Adipocyte (in vitro differentiated cells): ENCODE results near the gene SLC25A19.

ENCODE experiments used
- DNase-seq: peaks from one replicate; pipeline ENCODE4 v3.0.0-alpha.2; 2015; ENCODE audit warnings: low read depth
- H3K27me3 ChIP-seq: replicated peaks from 2 replicates; pipeline ENCODE4 v1.7.0; 2013; ENCODE audit warnings: mild to moderate bottlenecking, low read length, moderate library complexity; ENCODE audit not compliant: control insufficient read depth, insufficient read depth
- H3K36me3 ChIP-seq: 2 replicates; pipeline ENCODE4 v1.7.0; 2013; ENCODE audit warnings: low read length, mild to moderate bottlenecking, moderate library complexity; ENCODE audit not compliant: control insufficient read depth, insufficient read depth, severe bottlenecking
- H3K4me1 ChIP-seq: 2 replicates; pipeline ENCODE4 v1.7.0; 2013; ENCODE audit warnings: mild to moderate bottlenecking, low read length, moderate library complexity; ENCODE audit not compliant: control insufficient read depth, insufficient read depth
- H3K4me3 ChIP-seq: 2 replicates; pipeline ENCODE4 v1.7.0; 2013; ENCODE audit warnings: mild to moderate bottlenecking, low read length, moderate library complexity
- H3K9ac ChIP-seq: 2 replicates; pipeline ENCODE4 v1.7.0; 2013; ENCODE audit warnings: mild to moderate bottlenecking, low read length, moderate library complexity
- H3K9me3 ChIP-seq: 2 replicates; pipeline ENCODE4 v1.7.0; 2013; ENCODE audit warnings: mild to moderate bottlenecking, low read length, moderate library complexity; ENCODE audit not compliant: control insufficient read depth

Gene SLC25A19

GRCh38 chr17:75245011-75245410 is 44.2 kb downstream of the SLC25A19 start:
- no peak for DNase-seq
- peaks cover 56% of the 10 kb centered on the region for H3K36me3 ChIP-seq
- H3K4me3 ChIP-seq, result no peak overlapping the region
- peaks cover 44% of the 10 kb centered on the region for H3K4me1 ChIP-seq
- H3K9me3 ChIP-seq, result no peaks in the 10 kb centered on the region
- H3K27me3 ChIP-seq, result no peaks in the 10 kb centered on the region
- no peak overlapping the region for H3K9ac ChIP-seq

- Histone ChIP-seq H3K27me3 (no peaks in the 10 kb centered on the region), H3K9me3 (no peaks in the 10 kb centered on the region), H3K4me3 (no peak overlapping the region), H3K4me1 (peaks cover 37% of the 10 kb centered on the region), H3K36me3 (peaks cover 62% of the 10 kb centered on the region), H3K9ac (no peak overlapping the region)
- no peak for DNase-seq
Measured at GRCh38 chr17:75244133-75244866, 44.9 kb downstream of the SLC25A19 start.

- DNase-seq, result no peak
- H3K4me1 ChIP-seq, result peaks cover 35% of the 10 kb centered on the region
- H3K27me3 ChIP-seq, result no peaks in the 10 kb centered on the region
- H3K9ac ChIP-seq, result no peak overlapping the region
- no peak overlapping the region for H3K4me3 ChIP-seq
- peaks cover 80% of the 10 kb centered on the region for H3K36me3 ChIP-seq
- H3K9me3 ChIP-seq, result no peaks in the 10 kb centered on the region
Measured at GRCh38 chr17:75242461-75243042, 46.7 kb downstream of the SLC25A19 start.

GRCh38 chr17:75241996-75242460 is 47.2 kb downstream of the SLC25A19 start:
- no peak for DNase-seq
- H3K9me3 ChIP-seq, result no peaks in the 10 kb centered on the region
- H3K4me3 ChIP-seq, result peak overlapping the region; percentile 20
- H3K27me3 ChIP-seq, result no peaks in the 10 kb centered on the region
- H3K9ac ChIP-seq, result peak overlapping the region; percentile 61
- H3K36me3 ChIP-seq, result peaks cover 85% of the 10 kb centered on the region
- H3K4me1 ChIP-seq, result peaks cover 41% of the 10 kb centered on the region

- Histone ChIP-seq H3K4me1 (peaks cover 46% of the 10 kb centered on the region), H3K9ac (peak overlapping the region; percentile 61), H3K36me3 (peaks cover 87% of the 10 kb centered on the region), H3K4me3 (peak overlapping the region; percentile 29), H3K27me3 (no peaks in the 10 kb centered on the region), H3K9me3 (no peaks in the 10 kb centered on the region)
- DNase-seq, result no peak
Measured at GRCh38 chr17:75241502-75241901, 47.7 kb downstream of the SLC25A19 start.

- DNase-seq, result peak; percentile 9
- H3K4me3 ChIP-seq, result peak overlapping the region; percentile 29
- H3K27me3 ChIP-seq, result no peaks in the 10 kb centered on the region
- H3K4me1 ChIP-seq, result peaks cover 44% of the 10 kb centered on the region
- H3K36me3 ChIP-seq, result peaks cover 87% of the 10 kb centered on the region
- H3K9me3 ChIP-seq, result no peaks in the 10 kb centered on the region
- H3K9ac ChIP-seq, result peak overlapping the region; percentile 61
Measured at GRCh38 chr17:75241143-75241430, 48.1 kb downstream of the SLC25A19 start.

- H3K27me3 ChIP-seq, result no peaks in the 10 kb centered on the region
- H3K9me3 ChIP-seq, result no peaks in the 10 kb centered on the region
- peak; percentile 54 for DNase-seq
- peaks cover 40% of the 10 kb centered on the region for H3K4me1 ChIP-seq
- H3K4me3 ChIP-seq, result peak overlapping the region; percentile 0
- peaks cover 87% of the 10 kb centered on the region for H3K36me3 ChIP-seq
- peak overlapping the region; percentile 61 for H3K9ac ChIP-seq
Measured at GRCh38 chr17:75240394-75241142, 48.7 kb downstream of the SLC25A19 start.

- Histone ChIP-seq H3K9me3 (no peaks in the 10 kb centered on the region), H3K27me3 (no peaks in the 10 kb centered on the region), H3K36me3 (peaks cover 87% of the 10 kb centered on the region), H3K4me3 (no peak overlapping the region), H3K4me1 (peaks cover 40% of the 10 kb centered on the region), H3K9ac (peak overlapping the region; percentile 61)
- no peak for DNase-seq
Measured at GRCh38 chr17:75239778-75240393, 49.3 kb downstream of the SLC25A19 start.

GRCh38 chr17:75239214-75239613 is 50.0 kb downstream of the SLC25A19 start:
- Histone ChIP-seq H3K4me1 (peaks cover 40% of the 10 kb centered on the region), H3K9me3 (no peaks in the 10 kb centered on the region), H3K4me3 (no peak overlapping the region), H3K9ac (no peak overlapping the region), H3K36me3 (peaks cover 87% of the 10 kb centered on the region), H3K27me3 (no peaks in the 10 kb centered on the region)
- no peak for DNase-seq

GRCh38 chr17:75238684-75239191 is 50.5 kb downstream of the SLC25A19 start:
- Histone ChIP-seq H3K9me3 (no peaks in the 10 kb centered on the region), H3K9ac (no peak overlapping the region), H3K36me3 (peaks cover 84% of the 10 kb centered on the region), H3K27me3 (no peaks in the 10 kb centered on the region), H3K4me1 (peaks cover 40% of the 10 kb centered on the region), H3K4me3 (no peak overlapping the region)
- peak; percentile 73 for DNase-seq
